GM18526 (cell line): ENCODE results near the gene EDC4.

ENCODE experiments used
- POLR2A ChIP-seq: IDR thresholded peaks from 3 replicates; pipeline ENCODE4 v1.6.1; 2011; ENCODE audit not compliant: insufficient read length; ENCODE audit errors: extremely low read depth

EDC4 gene

GRCh38 chr16:67862623-67863583 is 9.9 kb upstream of the EDC4 start:
- no peak for TF ChIP-seq POLR2A

- TF ChIP-seq POLR2A = no peak
Measured at GRCh38 chr16:67864594-67864993, 8.3 kb upstream of the EDC4 start.

GRCh38 chr16:67865318-67865717 is 7.5 kb upstream of the EDC4 start:
- TF ChIP-seq POLR2A = no peak

- no peak for TF ChIP-seq POLR2A
Measured at GRCh38 chr16:67868290-67868689, 4.6 kb upstream of the EDC4 start.

- no peak for TF ChIP-seq POLR2A
Measured at GRCh38 chr16:67869653-67870052, 3.2 kb upstream of the EDC4 start.

- no peak for TF ChIP-seq POLR2A
Measured at GRCh38 chr16:67871256-67871655, 1.6 kb upstream of the EDC4 start.

- no peak for TF ChIP-seq POLR2A
Measured at GRCh38 chr16:67872131-67872630, 671 bp upstream of the EDC4 start.

- no peak for TF ChIP-seq POLR2A
Measured at GRCh38 chr16:67873435-67874370, 851 bp downstream of the EDC4 start.

- no peak for TF ChIP-seq POLR2A
Measured at GRCh38 chr16:67874372-67874771, 1.5 kb downstream of the EDC4 start.

- TF ChIP-seq POLR2A = no peak
Measured at GRCh38 chr16:67877064-67877463, 4.2 kb downstream of the EDC4 start.

- TF ChIP-seq POLR2A = no peak
Measured at GRCh38 chr16:67878232-67878631, 5.4 kb downstream of the EDC4 start.

- TF ChIP-seq POLR2A = no peak
Measured at GRCh38 chr16:67878846-67879245, 6.0 kb downstream of the EDC4 start.

- no peak for TF ChIP-seq POLR2A
Measured at GRCh38 chr16:67879462-67879861, 6.6 kb downstream of the EDC4 start.

- no peak for TF ChIP-seq POLR2A
Measured at GRCh38 chr16:67879936-67880335, 7.1 kb downstream of the EDC4 start.

GRCh38 chr16:67880584-67880983 is 7.7 kb downstream of the EDC4 start:
- no peak for TF ChIP-seq POLR2A
